ENCODE results near the gene ZBTB20.

- TF ChIP-seq POLR2A (IDR thresholded peaks at IDR 0.05) (no peak), CTCF (IDR thresholded peaks at IDR 0.05) (no peak), POLR2AphosphoS5 (IDR thresholded peaks at IDR 0.05) (no peak), EP300 (IDR thresholded peaks at IDR 0.05) (no peak)
Observed at GRCh38 chr3:115062412-115062956, 84.6 kb downstream of the ZBTB20 start.
